NK-92 treated with Interleukin-12 subunit alpha and Interleukin-12 subunit beta, amount 100 ng/mL, for 24 hours (cell line): ENCODE measurements around the gene ST6GALNAC4.
"Not testable (repeated sequence)": the region's sequence is repeated elsewhere in the genome, so short reads cannot be mapped to it uniquely, and the experiment has no call there.

Experiments used
- DNase-seq: peaks from one replicate; lab custom pipeline; 2025; lab: John Stamatoyannopoulos, UW

ST6GALNAC4 gene

DNA sequence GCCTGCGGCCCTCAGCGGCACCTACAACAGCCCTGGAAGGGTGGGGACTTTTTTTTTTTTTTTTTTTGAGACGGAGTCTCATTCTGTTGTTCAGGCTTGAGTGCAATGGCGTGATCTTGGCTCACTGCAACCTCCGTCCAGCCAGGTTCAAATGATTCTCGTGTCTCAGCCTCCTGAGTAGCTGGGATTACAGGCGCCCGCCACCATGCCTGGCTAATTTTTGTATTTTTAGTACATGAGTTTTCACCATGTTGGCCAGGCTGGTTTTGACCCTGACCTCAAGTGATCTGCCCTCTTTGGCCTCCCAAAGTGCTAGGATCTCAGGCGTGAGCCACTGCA lies 46.7 kb downstream of the ST6GALNAC4 start:
- DNase-seq = not testable (repeated sequence)

- DNase-seq = peak; percentile 56
Observed at GRCh38 chr9:127869310-127870152, 47.3 kb downstream of the ST6GALNAC4 start.

- no peak for DNase-seq
Observed at GRCh38 chr9:127868278-127868902, 48.5 kb downstream of the ST6GALNAC4 start.

DNA sequence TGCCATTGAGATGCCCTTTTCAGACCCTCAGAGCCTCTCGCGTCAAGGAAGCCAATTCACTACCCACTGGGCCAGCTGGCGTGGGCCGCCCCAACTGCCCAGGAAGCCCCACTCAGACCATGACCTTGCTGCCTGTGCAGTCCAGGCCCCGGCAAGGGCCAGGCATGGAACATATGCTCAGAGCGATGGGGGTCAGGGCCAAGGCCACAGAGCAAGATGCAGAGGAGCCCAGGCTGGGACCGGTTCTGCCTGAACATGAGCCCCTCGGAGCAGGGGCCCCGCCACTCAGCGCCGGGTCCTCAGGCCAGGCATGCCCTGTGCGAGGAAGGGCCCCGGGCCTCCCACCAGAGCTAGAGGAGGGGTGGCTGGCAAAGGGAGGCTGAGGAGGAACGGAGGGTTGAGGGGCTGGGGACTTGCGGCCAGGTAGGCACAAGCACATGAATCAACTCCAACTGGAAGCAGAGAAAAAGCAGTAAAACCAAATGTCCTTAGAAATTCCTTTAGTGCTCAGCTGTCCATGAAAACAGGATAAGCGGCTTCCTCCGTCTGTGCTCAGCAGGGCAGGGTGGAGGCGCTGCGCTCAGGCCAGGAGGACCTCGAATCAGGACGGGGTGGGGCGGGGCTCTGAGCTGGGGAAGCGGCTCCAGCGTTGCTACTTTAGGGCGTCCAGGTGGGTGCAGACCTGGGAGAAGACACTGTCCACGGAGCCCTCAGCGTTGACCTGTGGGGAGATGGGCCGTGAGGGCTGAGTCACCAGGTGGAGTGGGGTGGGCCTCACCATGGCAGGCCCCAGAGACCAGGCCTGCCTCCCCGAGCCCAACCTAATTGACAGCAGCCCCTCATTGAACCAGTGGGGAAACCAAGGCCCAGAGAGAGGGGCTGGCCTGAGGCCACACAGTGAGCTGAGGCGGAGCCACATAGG lies 49.2 kb downstream of the ST6GALNAC4 start:
- DNase-seq = no peak

- no peak for DNase-seq
Observed at GRCh38 chr9:127866535-127866934, 50.3 kb downstream of the ST6GALNAC4 start.

DNA sequence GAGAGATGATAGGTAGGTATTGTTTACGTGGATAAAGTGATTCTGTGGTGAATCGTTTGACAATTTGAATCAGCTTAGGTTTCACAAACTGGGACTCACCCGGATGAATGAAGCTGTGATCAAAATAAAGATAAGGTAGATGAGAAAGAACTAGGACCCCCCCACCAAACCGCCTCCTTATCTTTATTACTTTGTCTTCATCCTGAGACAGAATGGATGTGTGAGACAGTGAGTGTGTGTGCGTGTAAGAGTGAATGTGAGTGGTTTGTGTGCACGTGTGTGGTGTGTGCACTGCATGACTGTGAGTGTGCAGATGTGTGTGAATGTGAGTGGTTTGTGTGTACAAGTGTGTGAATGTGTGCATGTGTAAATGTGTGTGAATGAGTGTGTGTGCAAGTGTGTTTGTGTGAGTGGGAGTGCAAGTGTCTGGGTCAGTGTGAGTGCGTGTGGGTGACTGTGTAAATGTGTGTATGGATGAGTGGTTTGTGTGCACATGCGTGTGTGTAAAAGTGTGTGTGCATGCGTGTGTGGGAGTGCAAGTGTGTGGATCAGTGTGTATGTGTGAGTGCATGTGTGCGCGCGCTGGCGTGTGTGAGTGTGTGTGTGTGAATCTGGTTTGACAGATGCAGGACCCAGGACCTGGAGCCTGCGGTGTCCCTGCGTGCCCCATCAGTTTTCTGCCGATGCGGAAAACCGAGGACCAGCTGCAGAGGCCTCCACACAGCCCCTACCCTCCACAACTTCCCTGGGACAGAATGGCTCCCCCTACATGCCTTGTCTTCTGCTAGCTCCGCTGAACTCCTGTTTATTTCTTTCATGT lies 51.0 kb downstream of the ST6GALNAC4 start:
- no peak for DNase-seq

DNA sequence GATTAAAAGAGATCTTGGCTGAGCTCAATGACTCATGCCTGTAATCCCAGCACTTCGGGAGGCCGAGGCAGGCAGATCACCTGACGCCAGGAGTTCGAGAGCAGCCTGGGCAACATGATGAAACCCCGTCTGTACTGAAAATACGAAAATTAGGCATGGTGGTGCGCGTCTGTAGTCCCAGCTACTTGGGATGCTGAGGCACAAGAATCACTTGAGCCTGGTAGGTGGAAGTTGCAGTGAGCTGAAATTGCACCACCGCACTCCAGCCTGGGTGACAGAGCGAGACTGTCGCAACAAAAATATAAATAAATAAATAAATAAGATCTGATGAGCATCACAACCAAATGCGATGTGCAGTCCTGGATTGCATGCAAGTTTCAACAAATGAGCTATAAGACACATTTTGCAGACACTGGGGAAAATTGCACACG lies 53.6 kb downstream of the ST6GALNAC4 start:
- DNase-seq = no peak

- DNase-seq = no peak
Observed at GRCh38 chr9:127862075-127863011, 54.5 kb downstream of the ST6GALNAC4 start.

GRCh38 chr9:127860779-127861178 lies 56.1 kb downstream of the ST6GALNAC4 start:
- DNase-seq = no peak

DNA sequence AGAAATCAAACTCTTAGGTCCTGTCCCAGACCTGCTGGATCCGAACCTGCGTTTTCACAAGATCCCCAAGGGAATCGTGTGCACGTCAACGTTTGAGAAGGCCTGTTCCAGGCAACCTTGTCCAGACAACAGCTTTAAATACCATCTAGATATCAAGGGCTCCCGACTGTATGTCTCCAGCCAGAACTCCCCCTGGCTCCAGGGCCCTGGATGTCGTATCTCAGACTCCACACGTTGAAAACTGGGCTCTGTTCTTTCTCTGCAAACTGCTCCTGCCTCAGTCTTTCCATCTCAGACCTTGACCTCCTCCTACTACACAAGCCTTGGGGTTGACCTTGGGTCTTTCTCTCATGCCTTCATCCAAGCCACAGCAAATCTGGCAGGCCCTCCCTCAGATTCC lies 56.6 kb downstream of the ST6GALNAC4 start:
- DNase-seq = no peak

- DNase-seq = no peak
Observed at GRCh38 chr9:127858041-127858512, 58.8 kb downstream of the ST6GALNAC4 start.
